HFF-Myc (cell line): Measurements from ENCODE around the gene PDC.

ENCODE experiments used
- DNase-seq: peaks from one replicate; pipeline ENCODE4 v3.0.0-alpha.2; 2011; ENCODE audit warnings: low read depth; ENCODE audit errors: extremely low read depth
- H3K4me3 ChIP-seq: replicated peaks from 2 replicates; pipeline ENCODE4 v1.5.1; 2011; ENCODE audit warnings: low read depth, mild to moderate bottlenecking, control low read depth, low read length
- CTCF ChIP-seq: IDR thresholded peaks from 2 replicates; pipeline ENCODE4 v1.5.1; 2012; ENCODE audit warnings: mild to moderate bottlenecking, low read depth, low read length, control low read depth; ENCODE audit errors: missing control alignments

The PDC gene

DNA sequence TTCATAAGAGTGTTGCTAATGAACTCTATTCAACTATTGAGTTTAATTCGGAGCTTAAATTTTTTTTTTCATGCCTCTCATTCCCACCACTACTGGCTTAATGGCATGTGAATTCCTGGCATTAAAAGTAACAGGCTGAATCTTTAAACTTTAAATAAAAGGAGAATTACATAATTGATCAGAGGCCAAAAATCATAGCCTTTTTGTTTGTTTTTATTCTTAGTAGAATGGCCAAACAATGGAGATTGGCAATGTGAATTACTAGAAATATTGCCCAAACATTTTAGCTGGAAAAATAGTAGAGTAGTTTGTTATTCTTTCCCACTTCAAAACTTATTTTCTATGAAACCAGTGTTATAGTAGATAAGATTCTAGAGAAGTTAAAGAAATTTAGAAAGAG, 25.1 kb upstream of the PDC start:
- DNase-seq, result no peak
- no peak for TF ChIP-seq CTCF
- H3K4me3 ChIP-seq, result no peak overlapping the region

DNA sequence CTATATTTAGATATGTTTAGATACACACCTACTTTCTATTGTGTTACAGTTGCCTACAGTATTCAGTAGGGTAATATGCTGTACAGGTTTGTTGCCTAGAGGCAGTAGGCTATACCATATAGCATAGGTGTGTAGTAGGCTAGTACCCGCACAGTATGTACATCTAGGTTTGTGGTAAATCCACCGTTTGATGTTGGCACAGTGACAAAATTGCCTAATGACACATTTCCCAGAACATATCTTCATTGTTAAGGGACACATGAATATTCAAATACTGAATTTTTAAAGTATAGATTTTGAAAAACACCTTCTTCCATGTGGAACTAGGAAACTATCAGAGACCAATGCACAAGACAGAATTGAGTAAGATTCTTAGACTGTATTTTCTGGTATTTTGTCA, 22.6 kb upstream of the PDC start:
- TF ChIP-seq CTCF, result no peak
- no peak for DNase-seq

DNA sequence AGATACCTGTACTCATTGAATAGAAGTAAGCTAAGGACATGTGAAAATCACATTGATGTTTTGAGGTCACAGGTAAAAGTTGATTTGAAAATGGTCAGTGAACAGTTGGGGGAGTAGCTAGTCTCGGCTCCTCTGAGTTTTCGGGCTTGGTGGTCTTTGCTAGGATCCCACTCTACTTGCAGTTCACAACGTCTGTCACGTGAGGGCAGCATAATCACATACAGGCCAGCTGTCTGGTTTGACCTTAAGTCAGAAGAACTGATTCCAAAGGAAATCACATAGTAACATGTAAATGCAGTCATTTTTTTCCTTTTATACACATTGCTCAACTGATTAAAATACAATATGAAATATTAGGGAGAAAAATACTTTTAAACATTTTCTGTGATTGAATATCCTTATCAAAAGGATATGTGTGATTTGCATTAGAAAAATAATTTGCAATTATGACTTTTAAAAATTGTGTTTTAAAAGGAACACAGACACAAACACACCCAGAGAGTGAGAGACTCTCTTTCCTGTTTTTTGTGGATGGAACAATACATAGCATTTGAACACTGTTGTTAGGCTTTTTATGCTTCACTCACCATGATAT, 21.8 kb upstream of the PDC start:
- peak; percentile 94 for TF ChIP-seq CTCF
- H3K4me3 ChIP-seq, result no peak overlapping the region
- peak; percentile 77 for DNase-seq

More for the DNA sequence above, 22.6 kb upstream of the PDC start:
- no peak overlapping the region for H3K4me3 ChIP-seq

DNA sequence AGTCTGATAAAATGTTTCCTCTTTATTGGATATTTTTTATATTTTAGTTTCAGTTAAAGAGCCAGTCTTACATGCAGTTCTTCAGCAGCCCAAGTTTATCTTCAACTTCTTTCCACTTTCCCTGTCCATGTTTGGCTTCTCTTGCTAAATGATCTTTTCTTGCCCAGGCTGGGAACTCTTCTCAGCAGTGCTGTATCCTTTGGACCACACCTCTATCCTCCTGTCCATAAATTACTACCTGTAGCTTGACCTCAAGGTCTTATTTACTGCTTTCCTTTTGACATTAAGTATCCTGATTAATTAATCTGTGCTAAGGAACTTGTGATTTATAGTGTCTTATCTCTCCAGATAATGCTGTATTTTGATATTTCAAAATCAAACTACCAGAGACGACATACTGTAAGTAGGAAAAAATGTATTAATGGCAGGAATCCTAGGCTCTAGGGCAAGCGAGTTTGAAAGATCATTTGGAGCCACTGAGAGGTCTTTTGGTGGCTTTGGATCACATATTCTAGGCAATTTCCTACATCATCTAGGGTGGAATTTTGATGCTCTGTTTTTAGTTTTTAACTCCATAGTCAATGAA, 20.5 kb upstream of the PDC start:
- DNase-seq, result no peak
- no peak for TF ChIP-seq CTCF
- no peak overlapping the region for H3K4me3 ChIP-seq

- no peak for DNase-seq
- TF ChIP-seq CTCF, result no peak
- H3K4me3 ChIP-seq, result no peak overlapping the region
Observed at GRCh38 chr1:186479162-186479561, 18.2 kb upstream of the PDC start.

DNA sequence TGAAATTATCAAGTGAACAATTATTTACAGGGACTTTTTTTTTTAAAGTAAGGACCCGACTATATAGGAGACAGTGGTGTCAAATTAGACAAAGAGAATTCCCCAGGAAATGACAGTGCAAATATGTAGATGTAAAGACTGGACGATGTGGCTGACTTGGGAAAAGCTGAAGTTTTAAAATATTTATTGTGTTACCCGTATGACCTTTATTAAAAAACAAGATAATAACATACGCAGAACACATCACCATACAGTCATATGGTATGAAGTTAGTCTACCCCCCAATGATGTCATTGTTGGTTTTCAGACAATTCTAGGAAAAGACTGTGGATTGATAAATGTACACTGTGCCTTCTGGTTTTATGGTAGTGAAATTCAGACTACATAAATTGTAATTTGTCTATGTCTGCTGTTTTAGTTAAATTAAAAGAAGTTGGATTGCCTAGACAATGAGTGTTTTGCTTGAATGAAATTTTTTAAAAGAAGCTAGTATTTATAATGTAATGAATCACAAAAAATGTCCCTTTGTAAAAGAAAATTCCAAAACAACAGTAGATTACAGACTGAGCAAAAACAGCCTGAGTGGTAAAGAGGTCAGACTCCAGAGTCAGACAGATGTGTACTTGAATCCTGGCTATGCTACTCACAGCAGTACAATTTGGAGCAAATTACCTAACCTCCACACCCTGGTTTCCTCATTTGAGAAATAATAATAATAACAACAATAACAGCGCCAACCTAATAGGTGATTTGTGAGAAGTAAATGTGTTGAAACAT, 15.5 kb upstream of the PDC start:
- TF ChIP-seq CTCF, result no peak
- DNase-seq, result no peak
- H3K4me3 ChIP-seq, result no peak overlapping the region
